K562 (cell line): ENCODE data around the gene OPRL1. TPM values are rescaled to one million over a fixed set of nuclear protein-coding genes. Genes with fewer than 3 reads are reported as not detected.

ENCODE experiments used
- ATAC-seq: fragments of 200-7000 bp; cut with Tn5 transposase; 3 replicates; pipeline ENCODE4 v1.9.1; 2020; ENCODE audit warnings: moderate library complexity
- BruUV-seq: library from RNA; stranded (reverse); fragments of 400-500 nt; replicated peaks from 2 replicates; lab custom pipeline; 2021; lab: Mats Ljungman, UMichigan
- CTCF ChIA-PET: fragments of 300-600 bp; formaldehyde crosslinking; extraction: SDS; loops from one replicate; lab custom pipeline; 2021; ENCODE audit warnings: low intra/inter-chr PET ratio; lab: Yijun Ruan, JAX
- POLR2A ChIA-PET: fragments of 300-600, 350-650 bp; sonication (Branson Sonifier 250); formaldehyde crosslinking; extraction: SDS; loops from one replicate; lab custom pipeline; 2021; ENCODE audit warnings: antibody characterized with exemption, inconsistent platforms; lab: Yijun Ruan, JAX
- DNase-seq, 4 experiments: peaks; one replicate each; pipeline versions ENCODE4 v3.0.0 to v3.0.0-alpha.2; 2011 to 2018; ENCODE audit warnings: low spot score in 3 of 4, mixed read lengths in 3 of 4; ENCODE audit errors: extremely low read depth in 1 of 4
- FAIRE-seq: peaks from 2 replicates; lab custom pipeline; 2011; peaks lifted over from hg19 to GRCh38; lab: Jason Lieb, UNC
- H2AFZ ChIP-seq: 2 replicates; pipeline ENCODE4 v1.6.0; 2011; ENCODE audit warnings: low read depth, low read length, control low read depth, inconsistent platforms
- H3K27ac ChIP-seq: fragments of 200-600 bp; 3 replicates; pipeline ENCODE4 v1.8.0; 2011; ENCODE audit warnings: low read depth, mild to moderate bottlenecking, control low read depth, inconsistent platforms, low read length, moderate library complexity, mixed read lengths; ENCODE audit errors: extremely low read depth
- H3K27me3 ChIP-seq, 2 experiments: fragments of 300-600 bp in 1 of 2; 2 replicates in 1 of 2; 3 replicates in 1 of 2; pipeline versions ENCODE4 v1.6.0 to v1.8.0; 2011; ENCODE audit warnings: inconsistent platforms in 2 of 2, low read length in 2 of 2, mild to moderate bottlenecking in 1 of 2, mixed read lengths in 1 of 2, moderate library complexity in 1 of 2; ENCODE audit not compliant: control insufficient read depth in 2 of 2, insufficient read depth in 2 of 2
- H3K36me3 ChIP-seq: fragments of 300-600 bp; 3 replicates; pipeline ENCODE4 v1.8.0; 2011; ENCODE audit warnings: mild to moderate bottlenecking, low read length, inconsistent platforms; ENCODE audit not compliant: control insufficient read depth, insufficient read depth
- H3K4me1 ChIP-seq, 2 experiments: fragments of 200-600 bp in 1 of 2; replicated peaks in 1 of 2; 2 replicates in 1 of 2; 3 replicates in 1 of 2; pipeline versions ENCODE4 v1.5.1 to v1.8.0; 2011; ENCODE audit warnings: inconsistent platforms in 2 of 2, low read length in 2 of 2, mild to moderate bottlenecking in 1 of 2, mixed read lengths in 1 of 2, moderate library complexity in 1 of 2; ENCODE audit not compliant: control insufficient read depth in 2 of 2, insufficient read depth in 2 of 2
- H3K4me2 ChIP-seq: 2 replicates; pipeline ENCODE4 v1.6.1; 2011; ENCODE audit warnings: low read length, control low read depth, inconsistent platforms, mixed read lengths; ENCODE audit not compliant: insufficient read depth
- H3K4me3 ChIP-seq: fragments of 200-600 bp; sonication (generic), shearing (Covaris generic); 2 replicates; pipeline ENCODE4 v1.5.1; 2016; ENCODE audit warnings: control low read depth, inconsistent platforms
- H3K79me2 ChIP-seq: fragments of 200-600 bp; 3 replicates; pipeline ENCODE4 v1.8.0; 2011; ENCODE audit warnings: low read length, inconsistent platforms; ENCODE audit not compliant: control insufficient read depth, insufficient read depth
- H3K9ac ChIP-seq, 2 experiments: 2 replicates each; pipeline versions ENCODE4 v1.6.0 to v1.6.1; 2011; ENCODE audit warnings: low read depth in 2 of 2, low read length in 2 of 2, control low read depth in 1 of 2, inconsistent platforms in 1 of 2, mild to moderate bottlenecking in 1 of 2, mixed read lengths in 1 of 2; ENCODE audit not compliant: insufficient read depth in 1 of 2
- H3K9me1 ChIP-seq: one replicate; pipeline ENCODE4 v1.6.0; 2011; ENCODE audit warnings: inconsistent platforms, mild to moderate bottlenecking, low read length, moderate library complexity; ENCODE audit not compliant: control insufficient read depth, insufficient read depth
- H3K9me3 ChIP-seq: replicated peaks from 2 replicates; pipeline ENCODE4 v1.5.1; 2011; ENCODE audit warnings: low read depth, low read length, inconsistent platforms; ENCODE audit not compliant: control insufficient read depth, insufficient read depth
- H4K20me1 ChIP-seq: replicated peaks from 2 replicates; pipeline ENCODE4 v1.6.1; 2011; ENCODE audit warnings: low read length, inconsistent platforms, mixed read lengths; ENCODE audit not compliant: control insufficient read depth, insufficient read depth
- CEBPZ ChIP-seq: fragments of 150-350 bp; IDR thresholded peaks from 2 replicates; pipeline ENCODE4 v1.6.1; 2014; ENCODE audit warnings: low read depth, mild to moderate bottlenecking, low read length, borderline replicate concordance
- ESRRA ChIP-seq: fragments of 450-650 bp; IDR thresholded peaks from 2 replicates; pipeline ENCODE4 v1.6.1; 2014; ENCODE audit warnings: low read depth, mild to moderate bottlenecking, moderate library complexity, borderline replicate concordance
- FUS ChIP-seq: fragments of 200-400 bp; formaldehyde crosslinking; optimal IDR thresholded peaks from 2 replicates; pipeline ENCODE3; 2017; ENCODE audit warnings: low read depth, low read length
- HINFP ChIP-seq: fragments of 450-650 bp; conservative IDR thresholded peaks from 2 replicates; pipeline ENCODE4 v1.6.1; 2016; ENCODE audit warnings: missing genetic modification characterization, low read depth, mild to moderate bottlenecking, control low read depth, missing compliant biosample characterization
- SMARCA5 ChIP-seq: fragments of 450-650 bp; IDR thresholded peaks from 2 replicates; pipeline ENCODE4 v1.6.1; 2016
- TFAP4 ChIP-seq: sonication (generic); formaldehyde crosslinking; IDR thresholded peaks from 2 replicates; pipeline ENCODE4 v1.8.0; 2022; ENCODE audit warnings: missing genetic modification reagents, mild to moderate bottlenecking, moderate library complexity, borderline replicate concordance
- THAP12 ChIP-seq: fragments of 250-450 bp; sonication (Bioruptor Pico); IDR thresholded peaks from 2 replicates; pipeline ENCODE4 v1.9.0; 2021; ENCODE audit warnings: mild to moderate bottlenecking, inconsistent platforms
- ZC3H8 ChIP-seq: fragments of 450-650 bp; IDR thresholded peaks from 2 replicates; pipeline ENCODE4 v1.6.1; 2017
- ZFP1 ChIP-seq: fragments of 450-650 bp; formaldehyde crosslinking; IDR thresholded peaks from 2 replicates; pipeline ENCODE4 v1.4.0; 2020; ENCODE audit warnings: mild to moderate bottlenecking, mixed read lengths
- WGBS: fragments of 100-300 bp; shearing (Covaris generic); methylation state at CpG from one replicate; pipeline ENCODE4 v1.1.6; 2016; ENCODE audit warnings: low coverage, mixed read lengths; ENCODE audit not compliant: insufficient coverage; ENCODE audit errors: missing lambda C conversion rate; 5-methylcytosine and 5-hydroxymethylcytosine counted together
- in situ Hi-C: fragments of 300-500 bp; cut with MboI; formaldehyde crosslinking; loops from 4 replicates; pipeline ENCODE4 v1.15.0; 2018; ENCODE audit warnings: inconsistent platforms, mixed read lengths
- intact Hi-C: fragments of 100-400 bp; cut with micrococcal nuclease; formaldehyde crosslinking; loops from 2 replicates; pipeline ENCODE4 v1.14.2; 2022
- polyA plus RNA-seq, 8 experiments: library from polyadenylated mRNA; depleted of rRNA in 4 of 8; stranded (reverse) in 5 of 8; unstranded in 3 of 8; fragments of >200 nt; fragmentation: Nextera tagmentation in 2 of 8; fragmentation: Illumina TruSeq in 1 of 8; extraction: Ambion mirVana in 2 of 8; extraction: Trizol in 1 of 8; gene quantifications; 2 replicates each; pipeline versions ENCODE4 v1.2.1 to v1.2.3, GENCODE V29; 2011 to 2014; ENCODE audit warnings: inconsistent platforms in 1 of 8, missing spikeins in 1 of 8
- total RNA-seq, 7 experiments: library from RNA; depleted of rRNA in 6 of 7; stranded (reverse); fragments of >200 nt in 6 of 7; fragmentation: Illumina TruSeq in 2 of 7; extraction: Trizol in 2 of 7; gene quantifications; 2 replicates each; pipeline versions ENCODE4 v1.2.1 to v1.2.3, GENCODE V29; 2011 to 2021; ENCODE audit warnings: low replicate concordance in 1 of 7

The OPRL1 gene
- total and polyA plus RNA-seq, 9 of the 15 experiments (the other 6 are each of a cell fraction or from before 2014, with no cell fraction given): 0.06 to 0.33 (median 0.11) TPM; not detected in 2

GRCh38 chr20:64041781-64042053, 38.2 kb upstream of the OPRL1 start:
- Histone ChIP-seq H3K9me1 (peaks cover 4% of the 10 kb centered on the region), H3K4me3 (peak overlapping the region; percentile 42; the same call in 1 of the 2 replicates), H3K9me3 (no peaks in the 10 kb centered on the region), H3K4me1 (peaks cover 45 to 86% of the 10 kb centered on the region in 2 experiments), H4K20me1 (no peaks in the 10 kb centered on the region), H3K4me2 (peak overlapping the region; percentile 78), H3K79me2 (no peaks in the 10 kb centered on the region; the same call in 2 of the 3 replicates), H3K27me3 (no peaks in the 10 kb centered on the region), H3K36me3 (no peaks in the 10 kb centered on the region; the same call in 2 of the 3 replicates)
- intact Hi-C loops: no loop called here
- in situ Hi-C loops: no loop called here
- DNase-seq (no peak), ATAC-seq (no peak), FAIRE-seq (peak; percentile 6)
- BruUV-seq: no TSS peak
- CTCF ChIA-PET: no interaction called here
- WGBS: 59% methylated on average over 7 of the region's 11 CpGs
- no peak for TF ChIP-seq THAP12 (CRISPR knock-in tag)
- TF ChIP-seq ZFP1 (CRISPR knock-in tag): no peak
- no peak for TF ChIP-seq ZC3H8
- TF ChIP-seq CEBPZ: no peak
- no peak for TF ChIP-seq ESRRA
- no peak for TF ChIP-seq SMARCA5
- TF ChIP-seq HINFP (tag): no peak
- TF ChIP-seq FUS: no peak
- TF ChIP-seq TFAP4 (CRISPR knock-in tag): no peak
- TF ChIP-seq, all 486 proteins: peak for 0
- Histone ChIP-seq H3K27ac (no peak overlapping the region), H2AFZ (peak overlapping the region; percentile 89; the same call in 1 of the 2 replicates), H3K9ac (peak overlapping the region; percentile 74 to 92)
- POLR2A ChIA-PET: interaction anchor here (0.7 kb wide), 1 partner anchor 10 kb away, joined by 4 read pairs; no protein-coding TSS in a partner anchor
